MM.1S (cell line): Measurements from ENCODE around the gene BPIFB1.

ENCODE experiments used
- DNase-seq: peaks from one replicate; pipeline ENCODE4 v3.0.0-alpha.2; 2015
- H2AFZ ChIP-seq: fragments of 300-600 bp; sonication (generic); 2 replicates; pipeline ENCODE4 v1.6.0; 2016; ENCODE audit warnings: antibody characterized with exemption, low read length
- H3F3A ChIP-seq: fragments of 300-600 bp; sonication (generic); 2 replicates; pipeline ENCODE4 v1.6.1; 2016; ENCODE audit warnings: mild to moderate bottlenecking, antibody characterized with exemption, low read length, moderate library complexity, mixed read lengths; ENCODE audit not compliant: insufficient read depth
- H3K27ac ChIP-seq: fragments of 300-600 bp; sonication (generic); 2 replicates; pipeline ENCODE4 v1.5.1; 2016; ENCODE audit warnings: mild to moderate bottlenecking, low read length
- H3K27me3 ChIP-seq: fragments of 300-600 bp; sonication (generic); replicated peaks from 2 replicates; pipeline ENCODE4 v1.6.0; 2016; ENCODE audit warnings: low read length; ENCODE audit not compliant: insufficient read depth
- H3K36me3 ChIP-seq: fragments of 300-600 bp; sonication (generic); replicated peaks from 2 replicates; pipeline ENCODE4 v1.6.1; 2016; ENCODE audit warnings: mild to moderate bottlenecking, low read length, mixed read lengths; ENCODE audit not compliant: insufficient read depth
- H3K4me1 ChIP-seq: fragments of 300-600 bp; sonication (generic); 2 replicates; pipeline ENCODE4 v1.6.1; 2016; ENCODE audit warnings: low read length, mixed read lengths
- H3K4me2 ChIP-seq: fragments of 300-600 bp; sonication (generic); 2 replicates; pipeline ENCODE4 v1.6.0; 2016; ENCODE audit warnings: low read depth, low read length
- H3K4me3 ChIP-seq: fragments of 300-600 bp; sonication (generic); 2 replicates; pipeline ENCODE4 v1.5.1; 2016; ENCODE audit warnings: low read length, mixed read lengths
- H3K79me2 ChIP-seq: fragments of 300-600 bp; sonication (generic); 2 replicates; pipeline ENCODE4 v1.6.1; 2016; ENCODE audit warnings: mixed run types, low read length, mixed read lengths
- H3K9ac ChIP-seq: fragments of 300-600 bp; sonication (generic); 2 replicates; pipeline ENCODE4 v1.6.1; 2016; ENCODE audit warnings: low read length, mixed read lengths
- H3K9me2 ChIP-seq: fragments of 300-600 bp; sonication (generic); replicated peaks from 2 replicates; pipeline ENCODE4 v1.6.1; 2016; ENCODE audit warnings: mild to moderate bottlenecking, low read length, mixed read lengths; ENCODE audit not compliant: insufficient read depth
- H3K9me3 ChIP-seq: fragments of 300-600 bp; sonication (generic); replicated peaks from 2 replicates; pipeline ENCODE4 v1.6.1; 2016; ENCODE audit warnings: mild to moderate bottlenecking, low read length, mixed read lengths; ENCODE audit not compliant: insufficient read depth
- H4K20me1 ChIP-seq: fragments of 300-600 bp; sonication (generic); 2 replicates; pipeline ENCODE4 v1.6.1; 2016; ENCODE audit warnings: mild to moderate bottlenecking, low read length, moderate library complexity, mixed read lengths; ENCODE audit not compliant: insufficient read depth
- EZH2 ChIP-seq: fragments of 300-600 bp; sonication (generic); optimal IDR thresholded peaks from 2 replicates; pipeline ENCODE3; 2017; ENCODE audit warnings: low read depth, mild to moderate bottlenecking, antibody characterized with exemption, low read length, mixed read lengths
- EZH2phosphoT487 ChIP-seq: fragments of 300-600 bp; sonication (generic); IDR thresholded peaks from 2 replicates; pipeline ENCODE4 v1.6.1; 2018; ENCODE audit warnings: antibody characterized with exemption, low read length
- TF ChIP-seq, protein P1 (sequence below): fragments of 300-600 bp; sonication (generic); IDR thresholded peaks from 2 replicates; pipeline ENCODE4 v1.5.1; 2016; ENCODE audit warnings: antibody characterized with exemption, low read length, mixed read lengths

BPIFB1 gene

DNA sequence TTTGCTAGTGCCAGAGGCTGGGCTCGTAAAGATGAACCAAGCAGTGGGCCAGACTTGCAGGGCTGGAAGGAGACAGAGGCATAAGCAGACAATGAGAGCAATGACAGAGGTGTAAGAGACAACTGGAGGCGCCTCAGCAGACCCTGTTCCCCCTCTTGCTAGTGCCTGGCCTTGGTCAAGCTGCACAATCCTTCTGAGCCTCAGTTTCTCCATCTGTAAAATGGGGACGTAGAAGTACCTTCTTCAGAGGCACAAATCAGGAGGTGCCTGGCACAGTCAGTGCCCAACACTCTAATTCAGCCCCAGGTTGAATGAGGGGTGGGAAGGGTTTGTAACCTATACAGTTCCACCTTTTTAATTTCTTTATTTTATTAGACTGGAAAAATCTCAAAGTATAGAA is 23.2 kb downstream of the BPIFB1 start:
- H4K20me1 ChIP-seq: no peaks in the 10 kb centered on the region
- no peak for TF ChIP-seq EZH2
- TF ChIP-seq, protein P1, sequence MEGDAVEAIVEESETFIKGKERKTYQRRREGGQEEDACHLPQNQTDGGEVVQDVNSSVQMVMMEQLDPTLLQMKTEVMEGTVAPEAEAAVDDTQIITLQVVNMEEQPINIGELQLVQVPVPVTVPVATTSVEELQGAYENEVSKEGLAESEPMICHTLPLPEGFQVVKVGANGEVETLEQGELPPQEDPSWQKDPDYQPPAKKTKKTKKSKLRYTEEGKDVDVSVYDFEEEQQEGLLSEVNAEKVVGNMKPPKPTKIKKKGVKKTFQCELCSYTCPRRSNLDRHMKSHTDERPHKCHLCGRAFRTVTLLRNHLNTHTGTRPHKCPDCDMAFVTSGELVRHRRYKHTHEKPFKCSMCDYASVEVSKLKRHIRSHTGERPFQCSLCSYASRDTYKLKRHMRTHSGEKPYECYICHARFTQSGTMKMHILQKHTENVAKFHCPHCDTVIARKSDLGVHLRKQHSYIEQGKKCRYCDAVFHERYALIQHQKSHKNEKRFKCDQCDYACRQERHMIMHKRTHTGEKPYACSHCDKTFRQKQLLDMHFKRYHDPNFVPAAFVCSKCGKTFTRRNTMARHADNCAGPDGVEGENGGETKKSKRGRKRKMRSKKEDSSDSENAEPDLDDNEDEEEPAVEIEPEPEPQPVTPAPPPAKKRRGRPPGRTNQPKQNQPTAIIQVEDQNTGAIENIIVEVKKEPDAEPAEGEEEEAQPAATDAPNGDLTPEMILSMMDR: no peak
- no peak for TF ChIP-seq EZH2phosphoT487
- peaks cover 43% of the 10 kb centered on the region for H3K27me3 ChIP-seq
- DNase-seq: no peak
- H3F3A ChIP-seq: no peaks in the 10 kb centered on the region
- H3K9me3 ChIP-seq: no peaks in the 10 kb centered on the region
- no peak overlapping the region for H3K4me2 ChIP-seq
- H3K4me3 ChIP-seq: no peak overlapping the region
- no peaks in the 10 kb centered on the region for H3K79me2 ChIP-seq
- no peaks in the 10 kb centered on the region for H3K9me2 ChIP-seq
- no peak overlapping the region for H2AFZ ChIP-seq
- H3K4me1 ChIP-seq: no peaks in the 10 kb centered on the region
- no peaks in the 10 kb centered on the region for H3K36me3 ChIP-seq
- no peak overlapping the region for H3K9ac ChIP-seq
- no peak overlapping the region for H3K27ac ChIP-seq

DNA sequence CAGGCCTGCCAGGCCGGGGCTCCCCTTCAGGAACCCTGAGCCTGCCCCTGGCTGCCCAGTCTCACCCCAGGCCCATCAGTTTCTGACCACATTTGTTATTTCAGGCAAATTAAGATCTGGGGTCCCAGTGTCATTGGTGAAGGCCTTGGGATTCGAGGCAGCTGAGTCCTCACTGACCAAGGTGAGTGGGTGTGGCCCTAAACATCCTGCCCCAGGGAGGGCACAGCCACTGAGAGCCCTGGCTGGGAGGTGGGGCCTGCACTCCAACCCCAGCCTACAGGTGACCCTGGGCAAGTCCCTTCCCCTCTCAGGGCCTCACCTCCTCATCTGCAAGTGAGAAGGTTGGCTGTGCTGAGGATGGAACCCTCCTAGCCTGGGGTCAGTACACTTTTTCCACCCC is 23.8 kb downstream of the BPIFB1 start:
- TF ChIP-seq, protein P1: no peak
- TF ChIP-seq EZH2phosphoT487 (no peak), EZH2 (no peak)
- DNase-seq: no peak
- Histone ChIP-seq H3K79me2 (no peaks in the 10 kb centered on the region), H3K4me1 (no peaks in the 10 kb centered on the region), H3K27me3 (peaks cover 37% of the 10 kb centered on the region), H3K9me2 (no peaks in the 10 kb centered on the region), H3K4me2 (no peak overlapping the region), H2AFZ (no peak overlapping the region), H3F3A (no peaks in the 10 kb centered on the region), H4K20me1 (no peaks in the 10 kb centered on the region), H3K9ac (no peak overlapping the region), H3K36me3 (no peaks in the 10 kb centered on the region), H3K9me3 (no peaks in the 10 kb centered on the region), H3K4me3 (no peak overlapping the region), H3K27ac (no peak overlapping the region)

DNA sequence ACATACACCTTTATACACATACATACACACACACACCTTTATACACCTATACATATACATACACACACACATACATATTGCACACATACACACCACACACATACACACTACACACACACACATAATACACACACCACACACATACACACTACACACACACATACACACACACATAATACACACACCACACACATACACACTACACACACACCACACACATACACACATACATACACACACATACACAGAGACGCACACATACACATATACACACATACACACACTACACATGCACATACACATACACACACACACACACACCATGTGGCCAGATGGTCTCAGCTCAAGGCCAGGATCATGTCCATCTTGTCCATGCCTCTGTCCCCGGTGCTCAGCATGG is 25.7 kb downstream of the BPIFB1 start:
- Histone ChIP-seq H3F3A (no peaks in the 10 kb centered on the region), H3K9me2 (no peaks in the 10 kb centered on the region), H3K4me2 (no peak overlapping the region), H3K36me3 (no peaks in the 10 kb centered on the region), H3K27me3 (peaks cover 19% of the 10 kb centered on the region), H3K9me3 (no peaks in the 10 kb centered on the region), H2AFZ (no peak overlapping the region), H3K9ac (no peak overlapping the region), H4K20me1 (no peaks in the 10 kb centered on the region), H3K4me1 (no peaks in the 10 kb centered on the region), H3K27ac (no peak overlapping the region), H3K79me2 (no peaks in the 10 kb centered on the region), H3K4me3 (no peak overlapping the region)
- no peak for DNase-seq
- no peak for TF ChIP-seq EZH2phosphoT487
- TF ChIP-seq EZH2: no peak
- TF ChIP-seq, protein P1: no peak
